ENCODE results near the gene ANKHD1. TPM values are rescaled to one million over a fixed set of nuclear protein-coding genes. Genes with fewer than 3 reads are reported as not detected.

The ANKHD1 gene
- total and polyA plus RNA-seq, 9 of the 15 experiments (the other 6 are each of a cell fraction or from before 2014, with no cell fraction given) = 38.9 to 138 (median 78.7) TPM

DNA sequence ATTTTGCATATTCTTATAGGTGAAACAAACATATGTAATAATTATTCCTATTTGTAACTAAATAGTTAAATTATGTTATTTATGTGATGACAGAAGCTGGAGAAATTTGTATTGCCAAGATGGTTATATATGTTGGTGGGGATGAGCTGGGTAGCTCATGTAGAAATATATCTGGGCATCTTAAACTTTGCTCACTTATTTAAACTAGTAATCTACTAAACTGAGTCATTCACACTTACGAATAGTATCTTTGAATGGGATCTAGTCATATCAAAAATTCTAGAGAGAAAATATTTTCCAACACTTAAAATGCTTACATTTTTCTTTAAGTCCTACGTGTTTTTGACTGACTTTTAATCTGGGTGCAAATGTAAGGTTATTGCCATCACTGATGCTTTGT, 101.2 kb downstream of the ANKHD1 start:
- intact Hi-C loops (cut with micrococcal nuclease) = no loop called here
- CTCF ChIA-PET (ENCODE audit: low intra/inter-chr PET ratio) = no interaction called here

DNA sequence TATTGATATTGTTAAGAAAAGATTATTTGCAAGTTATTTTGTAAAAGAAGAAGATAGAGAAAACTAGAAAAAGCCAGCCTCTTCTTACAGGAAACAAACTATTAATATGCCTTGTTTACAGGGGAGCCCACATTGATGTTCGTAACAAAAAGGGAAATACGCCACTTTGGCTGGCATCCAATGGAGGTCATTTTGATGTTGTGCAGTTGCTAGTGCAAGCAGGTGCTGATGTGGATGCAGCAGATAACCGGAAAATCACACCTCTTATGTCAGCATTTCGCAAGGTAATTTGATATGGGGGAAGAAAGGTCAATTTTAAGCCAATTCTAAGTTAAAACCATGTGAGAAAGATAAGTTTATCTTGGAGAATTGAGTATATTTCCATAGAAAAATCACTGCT, 108.3 kb downstream of the ANKHD1 start:
- H3K36me3 ChIP-seq (ENCODE audit: control insufficient read depth, insufficient read depth, low read length) = peaks cover 94% of the 10 kb centered on the region
- TF ChIP-seq CEBPG (CRISPR knock-in tag; IDR thresholded peaks at IDR 0.05) = no peak
- no peak for TF ChIP-seq CEBPG (tag; conservative IDR thresholded peaks at IDR 0.05 in 1 of 2, IDR thresholded peaks at IDR 0.05 in 1 of 2)
- no peak for TF ChIP-seq C11orf30 (IDR thresholded peaks at IDR 0.05; ENCODE audit: low read depth)
- no peak for TF ChIP-seq NRF1 (conservative IDR thresholded peaks at IDR 0.05 in 1 of 2, IDR thresholded peaks at IDR 0.05 in 1 of 2)
- no peak for TF ChIP-seq ZNF384 (IDR thresholded peaks at IDR 0.05; ENCODE audit: low read depth, low read length)
- no peak for TF ChIP-seq SPI1 (IDR thresholded peaks at IDR 0.05; ENCODE audit: borderline replicate concordance, low read depth, low read length)
- TF ChIP-seq, protein P1, sequence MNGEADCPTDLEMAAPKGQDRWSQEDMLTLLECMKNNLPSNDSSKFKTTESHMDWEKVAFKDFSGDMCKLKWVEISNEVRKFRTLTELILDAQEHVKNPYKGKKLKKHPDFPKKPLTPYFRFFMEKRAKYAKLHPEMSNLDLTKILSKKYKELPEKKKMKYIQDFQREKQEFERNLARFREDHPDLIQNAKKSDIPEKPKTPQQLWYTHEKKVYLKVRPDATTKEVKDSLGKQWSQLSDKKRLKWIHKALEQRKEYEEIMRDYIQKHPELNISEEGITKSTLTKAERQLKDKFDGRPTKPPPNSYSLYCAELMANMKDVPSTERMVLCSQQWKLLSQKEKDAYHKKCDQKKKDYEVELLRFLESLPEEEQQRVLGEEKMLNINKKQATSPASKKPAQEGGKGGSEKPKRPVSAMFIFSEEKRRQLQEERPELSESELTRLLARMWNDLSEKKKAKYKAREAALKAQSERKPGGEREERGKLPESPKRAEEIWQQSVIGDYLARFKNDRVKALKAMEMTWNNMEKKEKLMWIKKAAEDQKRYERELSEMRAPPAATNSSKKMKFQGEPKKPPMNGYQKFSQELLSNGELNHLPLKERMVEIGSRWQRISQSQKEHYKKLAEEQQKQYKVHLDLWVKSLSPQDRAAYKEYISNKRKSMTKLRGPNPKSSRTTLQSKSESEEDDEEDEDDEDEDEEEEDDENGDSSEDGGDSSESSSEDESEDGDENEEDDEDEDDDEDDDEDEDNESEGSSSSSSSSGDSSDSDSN (IDR thresholded peaks at IDR 0.05; ENCODE audit: borderline replicate concordance in 1 of 2, low read depth in 2 of 2, low read length in 2 of 2) = no peak
- TF ChIP-seq RB1 (IDR thresholded peaks at IDR 0.05; ENCODE audit: low read depth) = no peak
- no peak for TF ChIP-seq EZH2 (IDR thresholded peaks at IDR 0.05; ENCODE audit: borderline replicate concordance, low read depth, low read length)
- TF ChIP-seq, protein P2, sequence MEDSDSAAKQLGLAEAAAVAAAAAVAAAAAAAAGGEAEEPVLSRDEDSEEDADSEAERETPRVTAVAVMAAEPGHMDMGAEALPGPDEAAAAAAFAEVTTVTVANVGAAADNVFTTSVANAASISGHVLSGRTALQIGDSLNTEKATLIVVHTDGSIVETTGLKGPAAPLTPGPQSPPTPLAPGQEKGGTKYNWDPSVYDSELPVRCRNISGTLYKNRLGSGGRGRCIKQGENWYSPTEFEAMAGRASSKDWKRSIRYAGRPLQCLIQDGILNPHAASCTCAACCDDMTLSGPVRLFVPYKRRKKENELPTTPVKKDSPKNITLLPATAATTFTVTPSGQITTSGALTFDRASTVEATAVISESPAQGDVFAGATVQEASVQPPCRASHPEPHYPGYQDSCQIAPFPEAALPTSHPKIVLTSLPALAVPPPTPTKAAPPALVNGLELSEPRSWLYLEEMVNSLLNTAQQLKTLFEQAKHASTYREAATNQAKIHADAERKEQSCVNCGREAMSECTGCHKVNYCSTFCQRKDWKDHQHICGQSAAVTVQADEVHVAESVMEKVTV (CRISPR knock-in tag; IDR thresholded peaks at IDR 0.05) = no peak
- TF ChIP-seq ZNF165 (CRISPR knock-in tag; IDR thresholded peaks at IDR 0.05; ENCODE audit: borderline replicate concordance) = no peak
- CTCF ChIA-PET (ENCODE audit: low intra/inter-chr PET ratio) = no interaction called here

More for the DNA sequence above, 101.2 kb downstream of the ANKHD1 start:
- Histone ChIP-seq H3K4me3 (no peak overlapping the region), H3K36me3 (ENCODE audit: control insufficient read depth, insufficient read depth, low read length) (peaks cover 45% of the 10 kb centered on the region), H3K9me3 (replicated peaks; ENCODE audit: control insufficient read depth, insufficient read depth, low read depth, low read length) (no peaks in the 10 kb centered on the region), H3K27me3 (ENCODE audit: control insufficient read depth in 2 of 2, insufficient read depth in 2 of 2, low read length in 2 of 2) (no peaks in the 10 kb centered on the region), H3K4me1 (replicated peaks in 1 of 2; ENCODE audit: control insufficient read depth in 2 of 2, insufficient read depth in 2 of 2, low read length in 2 of 2) (no peaks in the 10 kb centered on the region), H3K4me2 (ENCODE audit: insufficient read depth, low read length) (no peak overlapping the region), H3K27ac (ENCODE audit: extremely low read depth, low read depth, low read length) (no peak overlapping the region), H3K9ac (ENCODE audit: insufficient read depth in 1 of 2, low read depth in 2 of 2, low read length in 2 of 2) (no peak overlapping the region), H3K79me2 (ENCODE audit: control insufficient read depth, insufficient read depth, low read length) (no peaks in the 10 kb centered on the region), H3K9me1 (ENCODE audit: control insufficient read depth, insufficient read depth, low read length) (no peaks in the 10 kb centered on the region), H4K20me1 (replicated peaks; ENCODE audit: control insufficient read depth, insufficient read depth, low read length) (no peaks in the 10 kb centered on the region), H2AFZ (ENCODE audit: low read depth, low read length) (no peak overlapping the region)
- in situ Hi-C loops (cut with MboI) = no loop called here
- no TSS peak for BruUV-seq (replicated peaks)
- POLR2A ChIA-PET = interaction anchor here (0.6 kb wide), 2 partner anchors 306 to 1720 kb away, joined by 3 read pairs; no protein-coding TSS in a partner anchor
- no peak for DNase-seq (ENCODE audit: extremely low read depth in 1 of 4, low spot score in 3 of 4)
- WGBS (ENCODE audit: insufficient coverage, low coverage, missing lambda C conversion rate) = 94% methylated on average over 2 of the region's 2 CpGs
- TF ChIP-seq DNMT1 (IDR thresholded peaks at IDR 0.05) (no peak), SMARCA5 (IDR thresholded peaks at IDR 0.05) (no peak), ZNF41 (CRISPR knock-in tag; conservative IDR thresholded peaks at IDR 0.05) (no peak)
- no peak for ATAC-seq
- no peak for FAIRE-seq

More for the DNA sequence above, 108.3 kb downstream of the ANKHD1 start:
- ATAC-seq = no peak
- no peak for DNase-seq (ENCODE audit: extremely low read depth in 1 of 4, low spot score in 3 of 4)
- H3K4me3 ChIP-seq = no peak overlapping the region
- H3K4me1 ChIP-seq (replicated peaks in 1 of 2; ENCODE audit: control insufficient read depth in 2 of 2, insufficient read depth in 2 of 2, low read length in 2 of 2) = no peaks in the 10 kb centered on the region
- H2AFZ ChIP-seq (ENCODE audit: low read depth, low read length) = no peak overlapping the region
- H4K20me1 ChIP-seq (replicated peaks; ENCODE audit: control insufficient read depth, insufficient read depth, low read length) = no peaks in the 10 kb centered on the region
- POLR2A ChIA-PET = no interaction called here
- peaks cover 2% of the 10 kb centered on the region; the same call in 1 of the 2 replicates for H3K9me3 ChIP-seq (replicated peaks; ENCODE audit: control insufficient read depth, insufficient read depth, low read depth, low read length)
- no peaks in the 10 kb centered on the region for H3K9me1 ChIP-seq (ENCODE audit: control insufficient read depth, insufficient read depth, low read length)
- H3K9ac ChIP-seq (ENCODE audit: insufficient read depth in 1 of 2, low read depth in 2 of 2, low read length in 2 of 2) = no peak overlapping the region
- WGBS (ENCODE audit: insufficient coverage, low coverage, missing lambda C conversion rate) = 98% methylated on average over 4 of the region's 4 CpGs
- BruUV-seq (replicated peaks) = no TSS peak
- no peak for FAIRE-seq
- H3K4me2 ChIP-seq (ENCODE audit: insufficient read depth, low read length) = no peak overlapping the region
- in situ Hi-C loops (cut with MboI) (no loop called here), intact Hi-C loops (cut with micrococcal nuclease) (no loop called here)
- no peak overlapping the region for H3K27ac ChIP-seq (ENCODE audit: extremely low read depth, low read depth, low read length)
- no peaks in the 10 kb centered on the region for H3K27me3 ChIP-seq (ENCODE audit: control insufficient read depth in 2 of 2, insufficient read depth in 2 of 2, low read length in 2 of 2)
- no peaks in the 10 kb centered on the region for H3K79me2 ChIP-seq (ENCODE audit: control insufficient read depth, insufficient read depth, low read length)
